NCI-H2107 (cell line): ENCODE measurements around the gene PRPSAP1.
A peak's percentile ranks its signal among the peaks of the same experiment; 100 is the strongest.
"Not testable (repeated sequence)": the region's sequence is repeated elsewhere in the genome, so short reads cannot be mapped to it uniquely, and the experiment has no call there.

Source experiments
- DNase-seq: peaks from one replicate; lab custom pipeline; 2025; lab: John Stamatoyannopoulos, UW

PRPSAP1 gene

DNA sequence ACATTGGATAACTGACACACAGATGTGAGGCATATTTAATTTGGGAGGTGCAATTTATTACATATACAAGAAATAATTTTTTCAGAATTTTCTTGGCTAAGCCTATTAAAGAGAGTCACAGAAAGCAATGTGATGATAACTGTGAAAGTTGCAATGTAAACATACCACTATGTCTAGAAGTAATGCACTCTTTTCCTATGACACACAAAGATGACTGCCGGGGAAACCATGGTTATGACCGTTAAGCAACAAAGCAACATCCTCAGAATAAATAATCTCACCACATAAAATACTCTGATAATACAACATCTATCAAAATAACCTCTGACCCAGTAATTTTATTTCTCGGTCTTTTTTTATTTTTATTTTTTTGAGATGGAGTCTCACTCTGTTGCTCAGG, 35.1 kb downstream of the PRPSAP1 start:
- no peak for DNase-seq

DNA sequence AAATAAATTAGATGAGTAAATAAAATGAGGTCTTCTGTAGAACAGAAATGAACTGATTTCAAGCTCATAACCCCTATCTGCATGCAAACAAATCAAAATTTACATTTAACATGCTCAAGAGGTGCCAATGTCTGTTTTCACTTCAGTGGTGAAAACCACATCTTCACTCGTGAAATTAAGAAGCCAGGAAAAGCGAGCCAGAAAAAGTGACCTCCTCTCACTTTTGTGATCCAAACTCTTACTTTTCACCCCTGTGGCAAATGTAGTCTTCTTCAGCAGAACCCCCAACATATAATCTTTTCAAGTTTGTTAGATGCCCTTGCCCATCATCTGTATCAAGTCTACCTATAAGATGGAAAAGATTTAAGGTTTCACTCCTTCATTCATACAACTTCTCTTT, 36.2 kb downstream of the PRPSAP1 start:
- no peak for DNase-seq

DNA sequence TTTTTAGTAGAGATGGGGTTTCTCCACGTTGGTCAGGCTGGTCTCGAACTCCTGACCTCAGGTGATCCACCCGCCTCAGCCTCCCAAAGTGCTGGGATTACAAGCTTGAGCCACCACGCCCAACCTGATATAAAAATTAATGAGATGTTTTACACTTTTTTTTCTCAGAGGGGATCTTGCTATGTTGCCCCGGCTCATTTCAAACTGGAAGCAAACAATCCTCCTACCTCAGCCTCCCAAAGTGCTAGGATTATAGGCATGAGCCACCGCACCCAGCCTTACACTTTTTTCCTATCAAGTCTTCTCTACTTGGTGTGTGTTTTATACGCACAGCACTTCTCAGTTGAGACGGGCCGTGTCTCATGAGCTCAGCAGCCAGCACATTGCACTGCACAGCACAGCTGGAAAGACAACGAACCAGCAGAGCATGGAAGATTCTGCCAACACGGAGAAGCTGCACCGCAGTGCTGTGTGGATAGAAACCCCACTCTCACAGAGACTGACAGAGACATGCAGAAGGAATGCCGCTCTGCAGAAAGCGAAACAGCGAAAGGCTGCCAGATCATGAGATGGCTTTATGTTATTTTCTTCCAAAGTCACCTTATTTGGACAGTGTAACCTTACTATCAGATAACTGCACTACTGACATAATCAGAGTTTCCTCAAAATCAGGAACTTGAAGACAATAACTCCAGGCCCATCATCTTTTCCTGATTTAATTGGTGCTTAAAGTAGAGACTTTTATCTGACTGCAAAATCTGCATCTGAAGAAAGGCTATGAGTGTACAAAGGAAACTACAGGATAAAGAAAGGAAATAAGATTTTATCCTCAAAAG, 39.1 kb downstream of the PRPSAP1 start:
- no peak for DNase-seq

DNA sequence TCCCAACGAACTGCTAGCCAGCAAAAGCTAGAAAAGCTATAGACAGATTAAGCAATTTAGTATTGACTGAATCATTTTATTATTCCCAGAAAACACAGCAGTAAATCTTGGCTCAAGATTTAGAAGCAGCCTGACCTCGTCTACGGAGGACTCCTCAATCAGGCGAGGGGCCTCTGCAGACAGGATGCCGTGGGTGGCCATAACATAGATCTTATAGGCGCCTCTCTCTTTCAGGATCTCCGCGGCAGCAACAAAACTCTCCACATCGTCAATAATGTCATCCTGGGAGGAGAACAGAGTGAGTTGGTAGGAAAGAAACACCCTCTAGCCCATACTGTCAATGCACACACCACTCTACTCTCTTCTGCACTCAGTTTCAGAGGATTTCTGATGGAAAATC, 41.0 kb downstream of the PRPSAP1 start:
- DNase-seq, result no peak

DNA sequence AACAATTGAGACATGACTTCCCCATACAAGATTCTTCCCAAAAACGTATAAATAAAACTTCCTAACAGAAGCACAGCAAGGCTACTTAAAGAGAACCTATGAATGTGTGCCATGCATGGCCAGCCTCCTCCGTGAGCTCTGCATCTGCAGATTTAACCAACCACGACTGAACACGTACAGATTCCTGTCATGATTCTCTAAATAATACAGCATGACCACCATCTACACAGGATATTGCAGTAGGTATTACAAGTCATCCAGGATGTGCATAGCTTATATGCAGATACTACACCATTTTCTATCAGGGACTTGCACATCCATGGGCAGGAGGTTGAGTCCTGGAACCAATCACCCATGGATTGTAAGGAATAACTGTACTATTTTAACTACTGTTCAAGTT, 44.3 kb downstream of the PRPSAP1 start:
- DNase-seq, result no peak

GRCh38 chr17:76307966-76308338, 45.8 kb downstream of the PRPSAP1 start, which contains the start of gene QRICH2:
TSS of gene QRICH2 (minus strand) at chr17:76308276. CDS start at chr17:76307998, 278 bp downstream.
- no peak for DNase-seq

DNA sequence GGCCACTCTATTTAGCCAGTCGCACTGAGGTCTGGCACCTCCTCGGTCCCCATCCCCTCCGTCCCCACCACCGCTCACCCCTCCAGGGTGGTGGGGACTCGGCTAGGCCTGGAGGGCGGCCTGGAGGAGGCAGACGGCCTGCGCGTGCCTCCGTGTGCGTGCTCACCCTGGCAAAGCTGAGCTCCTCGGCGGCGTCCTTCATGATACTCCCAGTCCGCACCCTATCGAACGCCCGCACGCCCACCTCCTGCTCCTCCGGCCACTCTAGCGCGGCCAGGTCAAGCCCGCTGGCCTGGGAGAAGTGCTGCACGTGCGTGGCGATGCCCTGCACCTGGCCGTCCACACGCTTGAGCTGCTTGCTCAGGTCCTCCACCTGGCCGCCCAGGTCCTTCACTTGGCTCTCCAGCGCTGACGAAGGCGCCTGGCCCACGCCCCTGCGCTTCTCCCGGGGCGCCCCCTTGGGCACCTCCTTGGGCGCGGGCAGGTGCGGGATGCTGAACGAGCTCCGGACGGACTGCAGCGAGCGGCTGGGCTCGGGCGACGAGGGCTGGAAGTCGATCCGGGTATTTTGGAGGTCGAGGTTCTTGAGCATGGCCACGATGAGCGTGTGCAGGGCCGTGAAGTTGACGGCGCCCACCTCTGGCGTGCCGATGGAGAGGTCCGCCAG, 46.3 kb downstream of the PRPSAP1 start:
- DNase-seq, result no peak

DNA sequence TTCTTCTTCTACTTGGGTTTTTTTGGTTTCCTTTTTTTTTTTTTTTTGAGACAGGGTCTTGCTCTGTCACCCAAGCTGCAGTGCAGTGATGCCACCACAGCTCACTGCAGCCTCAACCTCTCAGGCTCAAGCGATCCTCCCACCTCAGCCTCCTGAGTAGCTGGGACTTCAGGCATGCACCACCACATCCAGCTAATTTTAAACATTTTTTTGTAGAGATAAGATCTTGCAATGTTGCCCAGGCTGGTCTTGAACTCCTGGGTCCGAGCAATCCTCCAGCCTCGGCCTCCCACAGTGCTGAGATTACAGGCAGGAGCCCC, 48.6 kb downstream of the PRPSAP1 start:
- not testable (repeated sequence) for DNase-seq

GRCh38 chr17:76304226-76305134, 49.2 kb downstream of the PRPSAP1 start:
- no peak for DNase-seq

DNA sequence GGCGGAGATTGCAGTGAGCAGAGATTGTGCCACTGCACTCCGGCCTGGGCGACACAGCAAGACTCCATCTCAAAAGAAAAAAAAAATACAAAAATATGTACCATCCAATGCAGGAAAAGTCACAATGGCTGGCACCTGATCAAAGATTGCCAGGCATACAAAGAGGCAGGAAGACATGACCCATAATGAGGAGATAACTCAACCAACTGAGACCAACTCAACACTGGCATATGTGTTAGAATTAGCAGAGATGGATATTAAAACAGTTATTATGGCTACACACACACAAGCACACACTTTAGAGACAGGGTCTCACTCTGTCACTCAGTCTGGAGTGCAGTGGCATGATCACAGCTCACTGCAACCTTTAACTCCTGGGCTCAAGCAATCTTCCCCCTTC, 56.3 kb downstream of the PRPSAP1 start:
- no peak for DNase-seq

- no peak for DNase-seq
Measured at GRCh38 chr17:76296889-76297288, 56.8 kb downstream of the PRPSAP1 start.

- DNase-seq, result no peak
Measured at GRCh38 chr17:76296186-76296585, 57.5 kb downstream of the PRPSAP1 start.

- DNase-seq, result no peak
Measured at GRCh38 chr17:76293106-76293505, 60.6 kb downstream of the PRPSAP1 start.

DNA sequence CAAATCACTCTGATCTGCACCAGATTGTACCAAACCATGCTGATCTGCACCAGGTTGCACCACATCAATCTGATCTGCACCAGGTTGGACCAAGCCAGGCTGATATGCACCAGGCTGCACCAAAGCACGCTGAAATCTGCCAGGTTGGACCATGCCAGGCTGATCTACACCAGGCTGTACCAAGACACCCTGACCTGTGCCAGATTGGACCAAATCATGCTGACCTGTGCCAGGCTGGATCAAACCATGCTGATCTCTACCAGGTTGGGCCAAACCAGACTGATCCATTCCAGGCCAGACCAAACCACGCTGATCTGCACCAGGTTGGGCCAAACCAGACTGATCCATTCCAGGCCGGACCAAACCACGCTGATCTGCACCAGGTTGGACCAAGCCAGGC, 61.1 kb downstream of the PRPSAP1 start:
- no peak for DNase-seq

GRCh38 chr17:76281573-76282371, 71.9 kb downstream of the PRPSAP1 start:
- no peak for DNase-seq

DNA sequence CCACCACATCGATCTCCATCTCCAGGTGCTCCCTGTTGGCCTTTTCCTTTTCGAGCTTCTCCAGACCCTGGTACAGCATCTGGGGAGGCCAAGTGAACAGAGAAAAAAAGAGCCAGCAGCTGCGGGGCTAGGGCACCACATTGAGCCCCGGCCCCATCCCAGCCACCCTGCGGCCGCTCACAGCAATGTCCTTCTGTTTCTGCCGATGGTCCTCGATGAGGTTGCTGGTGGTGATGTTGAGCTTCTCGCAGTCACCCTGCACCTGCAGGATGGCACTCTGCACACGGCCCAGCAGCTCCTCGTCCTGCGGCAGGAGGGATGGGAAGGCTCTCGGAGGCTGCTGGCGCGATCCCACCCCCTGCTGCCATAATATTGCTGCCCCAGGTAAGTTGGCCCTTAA, 73.1 kb downstream of the PRPSAP1 start:
- no peak for DNase-seq

DNA sequence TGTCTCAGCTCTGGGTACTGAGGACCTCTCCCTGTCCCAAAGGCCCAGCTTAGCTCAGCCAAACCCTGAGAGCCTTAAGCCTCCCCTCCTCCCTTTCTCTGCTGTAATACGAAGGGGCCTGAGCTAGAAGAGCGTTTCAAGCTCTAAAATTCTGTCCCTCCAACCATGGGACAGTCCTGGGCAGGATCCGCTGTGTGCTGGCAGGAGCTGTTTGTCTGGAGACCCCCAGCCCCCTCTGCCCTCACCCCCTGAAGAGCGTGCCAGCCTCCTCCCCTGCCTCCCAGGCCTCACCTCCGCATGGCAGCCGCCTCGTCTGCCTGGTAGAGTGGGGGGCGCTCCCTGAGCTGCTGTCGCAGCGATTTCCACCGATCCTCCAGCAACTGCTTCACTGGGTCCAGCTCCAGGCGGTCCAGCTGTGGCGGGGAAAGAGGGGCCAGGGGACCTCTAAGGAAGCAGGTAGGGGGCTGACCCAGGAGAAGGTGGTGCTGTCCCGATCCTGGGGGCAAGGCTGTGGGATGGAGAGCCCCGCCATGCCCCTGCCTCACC, 73.9 kb downstream of the PRPSAP1 start:
- DNase-seq, result no peak

DNA sequence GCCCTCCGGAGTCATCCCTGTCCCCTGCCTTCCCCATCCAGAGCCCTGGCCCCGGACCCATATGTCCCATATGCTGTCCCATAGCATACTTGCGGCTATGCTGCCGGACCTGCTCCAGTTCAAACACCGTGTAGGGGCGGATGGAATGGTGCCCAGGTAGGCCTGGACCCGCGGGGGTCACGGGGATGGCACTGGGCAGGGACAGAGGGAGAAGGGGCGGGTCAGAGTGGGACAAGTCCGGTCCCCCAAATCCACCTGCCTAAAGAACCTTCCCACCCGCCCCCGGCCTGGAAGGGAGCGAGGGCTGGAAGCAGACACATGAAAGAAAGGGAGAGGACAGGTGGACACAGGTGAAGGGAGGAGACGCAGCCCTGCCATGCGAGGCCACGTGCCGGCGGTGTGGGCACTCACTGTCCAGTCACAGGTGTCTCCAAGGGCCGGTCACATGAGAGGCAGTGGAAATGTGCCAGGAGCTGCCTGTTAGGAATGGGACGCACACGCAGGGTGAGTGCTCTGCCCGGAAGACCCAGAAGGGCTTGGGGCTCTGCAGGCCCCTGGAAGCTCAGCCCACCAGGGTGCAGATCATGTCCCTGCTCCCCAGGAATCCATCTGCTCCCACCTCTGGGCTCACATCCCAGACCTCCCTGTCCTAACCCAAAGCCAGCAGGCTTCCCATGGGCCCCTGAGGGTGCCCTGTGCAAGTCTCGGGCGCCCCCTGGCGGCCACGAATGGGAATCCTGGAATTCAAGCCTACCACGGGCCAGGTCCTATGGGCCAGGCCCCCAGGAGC, 74.6 kb downstream of the PRPSAP1 start:
- DNase-seq, result peak; percentile 86

- DNase-seq, result no peak
Measured at GRCh38 chr17:76278268-76278908, 75.3 kb downstream of the PRPSAP1 start.
